HPDE6-E6E7 (cell line): ENCODE measurements around the gene NDUFS8.
A peak's percentile ranks its signal among the peaks of the same experiment; 100 is the strongest.

Experiments
- DNase-seq: peaks from one replicate; pipeline ENCODE4 v3.0.0; 2011; ENCODE audit warnings: missing footprints; ENCODE audit errors: extremely low spot score

NDUFS8 gene

DNA sequence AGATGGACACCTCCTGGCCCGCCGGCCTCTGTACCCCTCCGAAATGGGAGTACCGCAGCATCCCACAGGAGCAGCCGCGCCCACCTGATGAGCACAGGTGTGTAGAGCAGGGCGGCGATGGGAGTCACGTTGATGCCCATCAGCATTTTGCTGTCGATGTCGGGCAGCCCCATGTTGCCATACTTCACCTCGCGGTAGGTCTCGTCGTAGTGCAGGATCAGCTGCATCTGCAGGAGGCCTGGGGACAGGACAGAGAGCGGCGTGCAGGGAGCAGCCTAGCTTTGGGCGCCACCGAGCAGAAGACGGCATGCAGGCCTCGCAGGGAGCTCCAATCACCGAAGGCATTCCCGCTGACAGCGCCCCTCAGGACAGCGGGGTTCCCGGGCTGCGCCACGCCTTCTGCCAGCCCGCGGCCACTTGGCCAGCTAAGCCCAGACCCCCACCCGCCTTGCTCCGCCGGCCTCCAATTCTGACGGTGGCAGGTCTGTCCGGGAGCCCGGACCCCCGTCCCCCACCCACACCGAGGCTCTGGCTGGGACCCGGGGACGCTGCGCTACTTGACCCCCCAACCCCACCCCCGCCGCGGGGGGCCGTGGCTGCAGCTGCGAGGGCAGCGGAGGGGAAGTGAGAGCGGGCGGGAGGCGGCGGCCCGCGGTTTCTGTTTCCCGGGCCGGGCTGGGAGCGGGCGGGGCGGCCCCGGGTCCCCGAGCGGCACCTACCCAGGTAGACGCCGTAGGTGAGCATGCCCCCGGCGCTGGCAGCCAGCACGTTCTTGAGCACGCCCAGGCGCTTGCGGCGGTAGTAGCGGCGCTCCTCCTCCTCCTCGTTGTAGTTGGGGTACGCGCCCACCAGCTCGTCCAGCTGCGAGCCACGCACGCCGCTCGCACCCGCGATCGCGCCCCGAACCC lies 27.3 kb upstream of the NDUFS8 start:
- no peak for DNase-seq

DNA sequence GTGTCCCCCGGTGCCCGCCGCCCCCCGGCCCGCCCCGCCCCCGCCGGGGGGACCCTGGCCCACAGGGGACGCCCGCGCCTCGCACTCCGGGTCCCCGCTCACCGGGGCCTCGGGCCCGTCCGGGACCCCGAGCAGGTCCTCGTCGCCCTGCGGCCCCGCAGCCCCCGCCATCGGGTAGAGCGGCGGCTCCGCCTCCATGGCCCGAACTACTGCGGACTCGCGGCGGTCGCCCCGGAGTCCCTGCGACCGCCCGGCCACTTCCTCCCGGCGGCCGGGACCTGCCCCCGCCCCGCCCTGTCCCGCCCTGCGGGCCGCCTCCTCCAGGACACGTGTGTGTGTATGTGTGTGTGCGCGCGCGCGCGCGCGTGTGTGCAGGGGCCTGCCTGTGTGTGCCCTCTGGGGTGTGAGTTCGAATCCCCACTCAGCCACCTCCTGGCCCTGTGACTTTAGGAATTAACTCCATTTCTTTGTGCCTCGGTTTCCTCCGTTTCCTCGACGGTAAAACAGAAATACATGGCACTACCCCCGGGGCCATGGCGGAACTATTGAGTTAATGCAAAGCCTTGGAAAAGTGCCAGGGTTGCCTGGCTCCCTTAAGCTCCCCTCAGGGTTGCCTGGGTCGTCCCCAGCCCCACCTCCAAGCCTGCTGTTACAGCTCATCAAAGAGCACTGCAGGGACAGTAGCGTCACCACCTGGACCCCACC lies 26.5 kb upstream of the NDUFS8 start, which contains the start of gene UNC93B1:
UNC93B1 (minus strand) TSS at position 252 of the 705 bp plus-strand sequence; CDS start at position 198, 54 bp downstream.
- DNase-seq, result no peak

DNA sequence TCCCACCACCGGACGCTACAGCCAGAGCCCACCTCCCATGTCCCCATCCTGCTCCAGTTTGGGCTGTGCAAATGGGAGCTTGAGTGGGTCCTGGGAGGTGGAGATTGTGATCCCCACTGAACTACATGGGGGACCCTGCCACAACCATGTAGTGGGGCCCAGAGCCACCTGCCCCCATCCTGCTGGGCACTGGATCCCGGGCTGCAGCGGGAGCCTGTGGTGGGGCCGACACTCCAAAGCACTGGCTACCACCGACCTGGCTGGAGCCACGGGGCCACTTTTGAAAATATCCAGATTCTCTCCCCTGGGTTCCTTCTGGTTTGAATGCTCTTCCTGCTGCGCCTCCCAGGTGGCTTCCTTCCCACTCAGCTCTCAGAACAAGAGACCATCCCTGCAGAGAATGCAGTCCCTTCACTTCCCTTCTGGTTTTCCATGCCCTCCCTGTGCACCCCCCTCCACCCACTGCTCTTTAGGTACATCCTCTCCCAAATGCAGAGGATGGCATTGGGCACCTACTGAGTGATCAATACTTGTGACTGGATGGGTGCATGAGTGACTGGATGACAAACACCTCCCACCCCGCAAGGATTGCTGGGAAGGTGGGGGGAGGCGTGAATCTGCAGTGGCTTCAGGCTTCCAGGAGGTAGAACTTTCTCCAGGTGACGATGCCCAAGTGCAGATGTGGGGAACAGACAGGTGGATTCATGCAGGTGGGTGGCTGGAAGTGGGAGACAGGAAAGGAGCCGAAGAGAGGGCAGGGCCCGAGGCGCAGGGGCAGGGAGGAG lies 25.7 kb upstream of the NDUFS8 start:
- DNase-seq, result no peak

DNA sequence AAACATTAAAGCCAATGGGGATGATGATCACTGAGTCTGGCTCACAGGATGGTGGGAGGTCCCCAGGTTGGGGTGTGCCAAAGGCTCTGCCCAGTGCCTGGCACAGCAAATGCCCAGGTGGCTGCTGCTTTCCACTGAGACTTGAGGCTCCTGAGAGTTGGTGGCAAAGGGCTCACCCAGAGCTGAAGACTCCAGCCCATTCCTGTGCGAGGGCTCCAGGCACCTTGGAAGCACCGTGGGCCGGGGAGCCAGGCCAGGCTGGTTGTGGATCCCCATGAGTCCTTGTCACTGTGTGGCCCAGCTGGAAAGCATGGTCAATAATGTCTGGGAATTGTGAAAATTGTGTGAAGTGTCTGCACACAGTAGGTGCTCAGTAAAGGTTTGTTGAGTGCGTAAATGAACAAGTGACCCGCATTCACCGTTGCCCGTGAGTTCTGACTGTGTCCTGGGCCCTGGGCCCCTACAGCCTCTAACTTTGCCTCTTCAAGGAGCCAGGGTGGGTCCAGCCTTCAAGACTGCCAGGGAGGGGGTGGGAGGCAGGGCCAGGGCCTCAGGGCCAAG lies 23.8 kb upstream of the NDUFS8 start:
- no peak for DNase-seq

DNA sequence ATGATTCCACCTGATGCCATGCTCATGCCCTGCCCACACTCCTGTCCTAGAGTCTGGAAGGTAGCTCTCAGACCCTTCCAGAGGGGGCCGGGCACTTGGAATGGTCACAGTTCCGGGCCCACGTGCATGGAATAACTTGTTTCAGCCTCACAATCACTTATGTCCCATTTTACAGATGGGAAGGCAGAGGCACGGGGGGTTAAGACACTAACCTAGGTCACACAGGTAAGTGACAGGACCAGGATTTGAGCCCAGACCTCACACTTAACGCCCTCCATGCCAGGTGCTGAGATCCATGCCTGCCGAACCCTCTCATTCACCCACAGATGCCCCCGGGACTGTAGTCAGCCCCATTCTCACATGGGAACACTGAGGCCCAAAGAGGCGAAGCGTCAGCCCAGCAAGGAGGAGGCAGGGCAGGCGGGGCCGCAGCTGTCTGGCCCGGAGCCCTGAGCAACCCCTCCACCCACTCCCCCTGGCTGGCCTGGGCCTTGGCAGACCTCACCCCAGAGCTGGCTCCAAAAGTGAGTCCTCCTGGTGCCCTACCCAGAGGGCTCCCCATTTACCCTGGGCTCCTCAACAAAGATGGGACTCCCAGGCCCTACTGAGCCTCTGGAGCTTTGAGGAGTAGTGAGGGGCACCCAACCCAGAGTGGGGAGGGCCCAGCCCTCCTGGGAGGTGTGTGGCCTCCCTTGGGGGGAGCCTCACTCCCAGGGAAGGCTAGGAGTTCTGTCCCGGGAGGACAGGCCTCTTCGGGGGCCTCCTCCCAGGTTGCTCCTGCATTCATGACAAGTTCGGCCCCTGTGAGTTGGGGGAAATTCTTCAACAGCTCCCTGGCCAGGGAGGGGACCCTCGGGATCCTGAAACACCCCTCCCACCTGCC lies 22.7 kb upstream of the NDUFS8 start:
- no peak for DNase-seq

DNA sequence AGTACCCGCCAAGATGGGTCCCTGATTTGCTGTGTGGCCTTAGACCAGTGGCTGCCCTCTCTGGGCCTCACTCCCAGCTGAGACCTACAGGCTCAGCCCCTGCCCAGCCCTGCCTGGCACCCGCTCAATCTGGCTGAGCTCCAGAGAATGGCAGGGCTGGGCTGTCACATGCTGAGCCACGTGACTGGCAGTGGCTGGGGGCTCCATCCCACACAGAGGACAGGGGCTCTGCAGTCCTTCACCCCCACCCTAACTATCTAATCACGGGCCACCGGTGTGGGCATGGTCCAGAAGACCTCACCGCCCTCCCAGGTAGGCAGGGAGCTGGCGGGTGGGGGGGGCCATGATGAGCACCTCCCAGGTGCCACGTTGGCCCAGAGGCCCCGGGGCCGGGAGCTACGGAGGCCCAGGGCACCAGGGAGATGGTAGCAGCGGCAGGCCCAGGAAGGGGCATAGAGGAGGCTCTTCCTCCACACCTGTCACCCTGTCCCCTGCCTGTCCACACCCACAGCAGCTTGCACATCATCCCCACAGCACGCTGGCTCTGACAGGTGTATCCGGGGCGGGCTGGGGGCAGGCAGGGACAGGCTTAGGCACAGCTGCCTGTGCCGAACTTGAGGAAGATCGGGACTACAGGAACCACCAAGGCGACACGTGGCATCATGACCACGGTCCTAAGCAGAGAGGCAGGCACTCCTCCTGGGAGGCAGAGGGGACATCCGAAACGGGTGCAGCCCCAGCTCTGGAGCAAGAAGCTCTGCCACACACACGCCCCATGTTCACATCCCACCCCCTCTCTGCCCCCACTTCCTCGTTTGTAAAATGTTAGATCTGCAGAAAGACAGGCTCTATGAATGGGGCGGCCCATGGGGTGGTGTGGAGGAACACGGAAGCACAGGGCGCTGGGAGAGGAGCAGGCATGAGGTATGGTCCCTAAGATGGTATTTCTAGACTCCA lies 21.8 kb upstream of the NDUFS8 start:
- DNase-seq, result no peak

DNA sequence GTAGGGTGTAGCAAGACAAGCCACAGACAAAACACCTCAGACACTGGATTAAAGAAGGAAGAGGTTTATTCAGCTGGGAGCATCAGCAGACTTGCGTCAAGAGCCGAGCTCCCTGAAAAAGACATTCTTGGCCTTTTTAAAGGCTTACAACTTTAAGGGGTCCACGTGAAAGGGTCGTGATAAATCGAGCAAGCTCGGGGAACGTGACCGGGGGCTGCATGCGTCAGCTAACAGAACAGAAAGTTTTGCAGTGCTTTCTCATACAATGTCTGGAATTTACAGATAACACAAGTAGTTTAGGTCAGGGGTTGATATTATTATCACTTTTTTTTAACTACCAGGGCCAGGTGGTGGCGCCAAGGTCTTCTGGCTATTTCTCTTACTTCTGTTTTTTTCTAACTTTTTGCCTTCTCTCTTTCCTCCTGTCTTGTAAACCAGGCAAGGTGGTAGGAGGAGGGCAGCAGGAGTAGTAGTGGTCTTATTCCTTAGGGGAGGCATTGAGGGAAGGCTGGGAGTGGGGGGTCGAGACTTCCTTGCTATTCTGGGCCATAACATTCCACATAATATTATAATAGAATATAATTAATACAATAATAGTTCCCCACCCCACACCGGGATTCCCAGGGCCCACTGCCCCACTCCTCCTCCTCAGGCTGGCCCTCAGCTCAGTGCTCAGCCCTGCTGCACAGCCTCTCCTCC lies 20.9 kb upstream of the NDUFS8 start:
- no peak for DNase-seq

DNA sequence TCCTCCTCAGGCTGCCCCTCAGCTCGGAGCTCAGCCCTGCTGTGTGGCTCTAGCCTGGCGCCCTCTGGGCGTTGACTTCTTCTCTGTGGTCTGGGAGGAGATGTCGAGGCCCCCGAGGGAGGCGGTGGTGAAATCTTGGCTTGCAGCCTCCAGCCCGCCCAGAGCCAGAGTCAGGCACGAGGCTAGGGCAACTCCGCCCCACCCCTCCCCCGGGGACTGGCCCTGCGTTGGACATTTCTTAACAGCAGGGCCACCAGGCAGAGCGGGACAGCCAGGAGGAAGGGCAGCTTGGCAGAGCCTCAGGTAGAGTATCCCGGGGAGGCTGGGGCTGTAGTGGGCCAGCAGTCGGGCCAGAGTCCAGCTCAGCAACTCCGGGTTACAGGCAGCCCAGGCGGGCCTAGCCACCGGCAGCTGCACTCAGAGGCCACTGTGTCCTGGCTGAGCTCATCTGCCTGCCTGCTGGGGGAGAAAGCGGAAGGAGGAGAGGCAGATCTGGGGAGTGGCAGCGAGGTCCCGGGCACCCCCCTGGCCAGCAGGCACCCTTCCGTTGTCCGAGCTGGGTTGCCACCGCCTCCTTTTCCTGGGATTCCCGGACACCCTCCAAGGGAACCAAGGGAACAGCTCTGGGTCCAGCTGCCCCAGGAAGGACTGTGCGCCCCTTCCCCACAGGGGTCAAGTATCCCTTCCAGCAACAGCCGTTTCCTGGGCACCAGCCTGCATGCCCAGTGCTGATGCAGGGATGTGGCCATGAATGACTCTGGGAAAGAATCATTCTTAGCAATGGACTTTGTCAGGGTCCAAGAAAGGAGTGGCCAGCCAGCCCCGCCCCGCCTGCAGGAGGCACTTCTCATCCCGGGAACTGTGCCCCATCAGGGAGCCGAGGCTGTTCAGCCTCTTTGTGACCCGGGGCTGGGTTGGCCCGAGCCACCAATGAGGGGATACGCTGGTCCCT lies 20.1 kb upstream of the NDUFS8 start, which contains the start of gene ALDH3B1:
ALDH3B1 (plus strand) TSS at position 238 of the 952 bp plus-strand sequence. CDS start 4,971 bp downstream, outside the sequence.
- no peak for DNase-seq

DNA sequence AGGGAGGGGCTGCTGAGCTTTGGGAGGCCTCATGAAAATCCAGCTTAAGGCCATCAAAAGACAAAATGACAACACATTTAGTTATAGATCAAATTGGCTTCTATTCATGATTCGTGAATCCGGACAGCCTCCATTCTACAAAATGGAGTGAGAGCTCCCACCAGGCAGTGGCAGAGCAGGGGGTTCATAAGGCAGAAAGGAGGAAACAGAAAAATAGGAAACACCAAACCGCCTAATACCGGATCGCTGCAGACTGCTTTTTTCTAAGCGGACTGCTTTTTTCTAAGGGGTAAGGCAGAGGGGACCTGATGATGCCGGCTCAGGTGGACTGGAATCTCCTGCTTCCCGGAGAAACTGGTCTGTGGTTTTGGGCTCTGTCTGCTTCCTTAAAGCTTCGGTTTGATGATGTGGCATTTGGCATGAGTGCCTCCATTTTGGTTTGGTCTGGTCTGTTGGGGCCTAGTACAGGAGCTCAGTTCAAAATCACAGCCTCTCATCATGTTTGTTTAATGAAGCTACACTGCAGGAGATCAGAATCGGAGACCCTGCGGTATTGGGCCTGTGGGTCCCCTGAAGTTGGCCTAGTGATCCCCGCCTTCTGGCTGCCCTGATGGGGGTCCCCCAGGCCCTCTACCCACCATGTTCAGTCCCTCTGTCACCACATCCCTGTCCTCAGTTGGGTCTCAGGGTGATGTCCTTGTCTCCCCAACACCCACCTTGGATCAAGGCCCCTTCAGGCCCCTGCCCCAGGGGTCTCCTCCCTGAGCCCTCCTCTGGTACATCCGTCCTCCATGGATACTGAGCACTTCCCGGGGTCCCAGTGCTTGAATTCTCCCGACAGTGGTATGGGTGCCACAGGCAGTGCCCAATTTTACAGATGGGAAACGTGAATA lies 19.2 kb upstream of the NDUFS8 start:
- no peak for DNase-seq

DNA sequence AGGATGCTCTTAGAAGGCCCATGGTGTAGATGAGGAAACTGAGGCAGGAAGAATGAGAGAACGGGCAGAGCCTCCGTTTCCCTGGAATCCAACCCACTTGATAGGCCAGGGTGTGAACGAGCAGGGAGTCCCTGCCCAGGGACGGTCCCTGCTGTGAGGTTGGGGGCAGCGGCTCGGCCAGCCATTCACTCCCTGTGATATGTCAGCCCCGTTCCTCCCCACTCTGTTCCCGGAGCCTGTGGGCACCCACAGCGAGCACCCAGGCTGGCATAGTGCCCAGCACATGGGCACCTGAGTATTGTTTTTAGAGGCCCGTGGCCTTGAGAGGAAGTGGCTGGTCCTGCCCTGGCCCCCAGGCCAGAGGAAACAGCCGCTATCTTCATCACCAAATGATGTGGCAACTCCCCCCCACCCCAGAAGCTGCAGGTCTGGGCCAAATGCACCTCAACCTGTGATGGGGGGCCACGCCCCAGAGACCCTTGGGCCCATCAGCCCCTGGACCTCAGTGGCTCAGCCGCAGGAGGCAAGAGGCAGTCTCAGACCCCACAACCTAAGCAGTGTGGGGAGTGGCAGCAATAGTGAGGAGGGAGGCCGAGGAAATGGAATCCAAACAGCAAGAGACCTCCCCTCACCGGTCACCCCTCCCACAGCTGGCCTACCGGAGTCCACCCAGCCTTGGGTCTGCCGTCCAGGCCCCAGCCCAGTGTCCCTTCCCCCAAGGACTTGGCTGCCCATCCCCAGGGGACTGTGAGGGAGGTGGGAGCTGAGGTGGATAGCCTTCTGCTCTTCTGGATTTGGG lies 18.2 kb upstream of the NDUFS8 start:
- DNase-seq, result no peak

DNA sequence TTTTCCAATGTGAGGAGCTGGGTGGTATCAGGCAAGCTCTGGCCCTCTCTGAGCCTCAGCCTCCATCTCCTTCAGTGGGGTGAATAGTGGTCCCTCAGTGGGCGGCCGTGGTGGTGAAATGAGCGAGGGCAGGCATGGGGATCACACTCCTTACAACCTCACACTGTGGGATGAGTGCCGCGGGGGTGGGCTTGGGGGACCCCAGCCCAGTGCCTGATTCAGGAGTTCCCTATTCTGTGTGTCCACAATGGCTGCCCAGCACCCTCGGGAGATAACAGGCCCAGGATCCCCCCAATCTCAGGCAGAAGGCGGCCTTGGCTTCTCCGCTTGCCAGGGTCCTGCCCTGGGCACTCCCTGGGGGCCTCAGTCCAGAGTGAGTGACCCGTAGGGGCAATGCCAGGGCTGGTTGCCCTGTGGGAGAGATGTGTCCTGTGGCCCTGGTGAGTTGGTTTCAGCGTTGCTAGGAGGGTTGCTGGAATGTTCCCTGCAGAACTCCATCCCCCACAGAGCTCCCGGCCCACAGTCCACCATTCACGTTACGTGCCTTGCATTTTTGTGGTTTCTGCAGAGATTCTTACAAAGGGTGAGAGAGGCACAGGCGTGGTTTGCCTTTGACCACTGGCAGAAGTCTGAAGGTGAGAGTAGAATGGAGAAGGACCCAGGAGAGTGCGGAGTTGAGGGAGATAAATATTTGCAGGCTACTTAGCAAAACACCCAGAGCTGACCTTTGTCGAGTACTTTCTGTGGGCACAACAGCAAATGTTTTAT lies 17.5 kb upstream of the NDUFS8 start:
- DNase-seq, result peak; percentile 82

DNA sequence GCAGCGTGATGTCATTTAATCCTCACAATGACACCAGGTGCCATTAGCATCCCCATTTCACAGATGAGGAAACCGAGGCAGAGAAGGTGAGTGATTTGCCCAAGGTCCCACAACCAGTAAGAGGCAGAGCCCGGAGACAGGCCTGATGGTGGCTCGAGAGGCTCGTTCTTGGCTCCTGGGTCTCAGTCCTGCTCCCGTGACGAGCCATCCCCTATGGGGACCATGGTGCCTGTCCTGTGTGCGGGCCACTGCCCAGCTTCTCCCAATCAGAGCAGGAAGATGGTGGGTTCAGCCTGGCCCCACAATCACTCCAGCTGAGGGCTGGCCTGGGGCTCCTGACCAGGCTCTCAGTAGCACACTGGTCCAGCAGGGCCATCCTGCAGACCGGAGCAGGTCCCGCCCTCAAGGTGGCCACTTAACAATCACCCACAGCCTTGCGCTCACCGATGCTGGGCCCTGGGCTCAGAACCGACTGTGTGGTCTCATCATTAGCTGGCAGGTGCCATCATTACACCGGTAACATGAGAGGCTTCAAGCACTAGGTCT lies 16.8 kb upstream of the NDUFS8 start:
- no peak for DNase-seq

DNA sequence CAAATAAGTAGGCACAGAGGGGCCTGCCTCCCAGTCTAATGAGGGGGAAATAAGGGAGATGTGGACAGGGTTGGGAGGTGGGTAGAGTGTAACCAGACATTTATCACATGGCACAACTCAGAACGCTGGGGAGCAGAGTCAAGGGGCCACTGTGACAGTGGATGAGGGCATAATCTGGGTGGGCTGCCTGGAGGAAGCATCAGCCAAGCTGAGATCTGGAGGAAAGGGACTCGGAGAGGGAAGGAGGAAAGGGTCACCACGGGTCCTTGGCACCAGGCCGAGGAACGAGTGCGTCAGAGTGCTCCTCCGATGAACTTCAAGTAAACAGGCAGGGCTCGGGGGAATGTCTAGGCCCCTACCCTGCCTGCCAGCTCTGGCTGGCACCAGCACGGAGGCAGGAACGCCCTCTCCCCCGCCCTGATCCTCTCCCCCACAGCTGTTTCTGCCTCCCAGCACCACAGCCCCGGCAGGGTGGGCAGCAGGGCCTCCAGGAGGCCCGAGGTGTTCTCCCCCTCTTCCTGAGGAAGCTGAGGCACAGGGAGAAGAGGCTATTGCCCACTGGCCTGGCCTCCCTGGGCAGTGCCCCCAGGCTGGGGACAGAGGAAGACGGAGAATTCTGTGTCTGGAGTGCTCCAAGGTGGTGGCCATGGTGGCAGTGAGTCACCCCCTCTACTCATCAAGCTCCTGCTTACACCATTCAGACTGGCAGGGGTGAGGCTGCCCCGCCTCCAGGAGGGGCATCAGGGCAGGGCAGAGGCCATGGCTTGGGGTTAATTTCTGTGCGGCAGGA lies 16.1 kb upstream of the NDUFS8 start:
- DNase-seq, result peak; percentile 75

DNA sequence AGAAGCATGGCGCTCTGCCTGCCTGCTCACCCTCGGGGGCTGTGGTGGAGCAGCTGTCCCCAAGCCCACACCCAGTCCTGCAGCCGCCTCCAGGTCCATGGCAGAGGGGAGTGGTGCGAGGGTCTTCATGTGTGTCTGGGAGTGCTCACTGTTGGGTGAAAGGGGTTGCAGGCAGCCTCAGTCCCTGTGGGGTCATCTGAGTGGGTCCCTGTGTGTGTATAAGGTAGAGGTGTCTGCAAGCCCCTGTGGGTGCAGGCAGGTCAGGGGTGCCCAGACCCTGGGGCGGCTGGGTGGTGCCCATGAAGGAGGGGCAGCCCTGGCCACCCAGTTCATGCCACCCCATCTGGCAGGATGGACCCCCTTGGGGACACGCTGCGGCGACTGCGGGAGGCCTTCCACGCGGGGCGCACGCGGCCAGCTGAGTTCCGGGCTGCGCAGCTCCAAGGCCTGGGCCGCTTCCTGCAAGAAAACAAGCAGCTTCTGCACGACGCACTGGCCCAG lies 15.5 kb upstream of the NDUFS8 start:
- DNase-seq, result no peak
